ENCODE results near the gene FAM168A.

- TF ChIP-seq SUZ12 (IDR thresholded peaks at IDR 0.05; ENCODE audit: extremely low read depth, insufficient read depth, insufficient read length) (no peak), YY1 (IDR thresholded peaks at IDR 0.05; ENCODE audit: insufficient read depth, insufficient read length) (no peak), ZNF274 (IDR thresholded peaks at IDR 0.05; ENCODE audit: low read depth, low read length) (no peak)
Measured at GRCh38 chr11:73570415-73571114, 27.3 kb downstream of the FAM168A start.
